Activated T-helper 1 cell treated with anti-CD3 and anti-CD28 coated beads, Interleukin-12 subunit alpha, Interleukin-12 subunit beta, Interleukin-2, Interleukin-4 antibody, amounts not matched to agents 30 ng/mL and 10 ng/mL and 1 ng/mL, durations not matched to agents 14 hours and 24 hours and 36 hours (primary cell): ENCODE data around the gene LRIG2. TPM values are rescaled to one million over a fixed set of nuclear protein-coding genes. Genes with fewer than 3 reads are reported as not detected.

Experiments
- DNase-seq: peaks from one replicate; pipeline ENCODE4 v3.0.0; 2021; ENCODE audit warnings: low spot score
- H3K27ac Mint-ChIP-seq: one replicate; pipeline ENCODE4 v1.8.0; 2021; ENCODE audit warnings: mild to moderate bottlenecking, mixed read lengths
- H3K27me3 Mint-ChIP-seq: one replicate; pipeline ENCODE4 v1.8.0; 2022; ENCODE audit warnings: mild to moderate bottlenecking, moderate library complexity, mixed read lengths; ENCODE audit not compliant: insufficient read depth
- H3K36me3 Mint-ChIP-seq: one replicate; pipeline ENCODE4 v1.8.0; 2021; ENCODE audit warnings: low read depth, mixed read lengths
- H3K4me1 Mint-ChIP-seq: one replicate; pipeline ENCODE4 v1.8.0; 2021; ENCODE audit warnings: low read depth, mixed read lengths
- H3K4me3 Mint-ChIP-seq: one replicate; pipeline ENCODE4 v1.8.0; 2021; ENCODE audit warnings: mild to moderate bottlenecking, moderate library complexity, mixed read lengths
- H3K9me3 Mint-ChIP-seq: one replicate; pipeline ENCODE4 v1.8.0; 2021; ENCODE audit warnings: mixed read lengths
- intact Hi-C: fragments of 100-400 bp; cut with micrococcal nuclease; formaldehyde crosslinking; loops from one replicate; pipeline ENCODE4 v1.15.1; 2024
- total RNA-seq: library from RNA; stranded (reverse); gene quantifications from 2 replicates; pipeline ENCODE4 v1.2.3, GENCODE V29; 2022

Gene LRIG2
- total RNA-seq, 1 donor from 2014 or later, result 11.2 TPM

GRCh38 chr1:113118266-113118665 is 45.3 kb downstream of the LRIG2 start:
- DNase-seq, result no peak
- no peak overlapping the region for H3K4me3 Mint-ChIP-seq
- H3K36me3 Mint-ChIP-seq, result peaks cover 38% of the 10 kb centered on the region
- no peaks in the 10 kb centered on the region for H3K4me1 Mint-ChIP-seq
- no peak overlapping the region for H3K27ac Mint-ChIP-seq
- no peaks in the 10 kb centered on the region for H3K9me3 Mint-ChIP-seq
- intact Hi-C loops, result no loop called here
- H3K27me3 Mint-ChIP-seq, result no peaks in the 10 kb centered on the region

- no peaks in the 10 kb centered on the region for H3K4me1 Mint-ChIP-seq
- no peaks in the 10 kb centered on the region for H3K27me3 Mint-ChIP-seq
- DNase-seq, result no peak
- intact Hi-C loops, result no loop called here
- H3K27ac Mint-ChIP-seq, result no peak overlapping the region
- peaks cover 39% of the 10 kb centered on the region for H3K36me3 Mint-ChIP-seq
- H3K9me3 Mint-ChIP-seq, result no peaks in the 10 kb centered on the region
- H3K4me3 Mint-ChIP-seq, result no peak overlapping the region
Measured at GRCh38 chr1:113123737-113124136, 50.7 kb downstream of the LRIG2 start.

GRCh38 chr1:113124366-113124765 is 51.4 kb downstream of the LRIG2 start:
- Mint-ChIP-seq H3K4me3 (no peak overlapping the region), H3K9me3 (no peaks in the 10 kb centered on the region), H3K4me1 (no peaks in the 10 kb centered on the region), H3K27ac (no peak overlapping the region), H3K36me3 (peaks cover 33% of the 10 kb centered on the region), H3K27me3 (no peaks in the 10 kb centered on the region)
- intact Hi-C loops, result no loop called here
- DNase-seq, result no peak

GRCh38 chr1:113125517-113125916 is 52.5 kb downstream of the LRIG2 start:
- Mint-ChIP-seq H3K9me3 (no peaks in the 10 kb centered on the region), H3K27me3 (no peaks in the 10 kb centered on the region), H3K36me3 (peaks cover 34% of the 10 kb centered on the region), H3K27ac (no peak overlapping the region), H3K4me3 (no peak overlapping the region), H3K4me1 (no peaks in the 10 kb centered on the region)
- intact Hi-C loops, result no loop called here
- no peak for DNase-seq

GRCh38 chr1:113126207-113126606 is 53.2 kb downstream of the LRIG2 start:
- H3K4me3 Mint-ChIP-seq, result no peak overlapping the region
- H3K36me3 Mint-ChIP-seq, result peaks cover 34% of the 10 kb centered on the region
- no peaks in the 10 kb centered on the region for H3K27me3 Mint-ChIP-seq
- intact Hi-C loops, result no loop called here
- no peak overlapping the region for H3K27ac Mint-ChIP-seq
- H3K4me1 Mint-ChIP-seq, result no peaks in the 10 kb centered on the region
- DNase-seq, result no peak
- H3K9me3 Mint-ChIP-seq, result no peaks in the 10 kb centered on the region

- peaks cover 34% of the 10 kb centered on the region for H3K36me3 Mint-ChIP-seq
- H3K27ac Mint-ChIP-seq, result no peak overlapping the region
- DNase-seq, result no peak
- H3K27me3 Mint-ChIP-seq, result no peaks in the 10 kb centered on the region
- H3K4me1 Mint-ChIP-seq, result peaks cover 8% of the 10 kb centered on the region
- intact Hi-C loops, result no loop called here
- no peak overlapping the region for H3K4me3 Mint-ChIP-seq
- no peaks in the 10 kb centered on the region for H3K9me3 Mint-ChIP-seq
Measured at GRCh38 chr1:113128116-113128515, 55.1 kb downstream of the LRIG2 start.

- no peaks in the 10 kb centered on the region for H3K9me3 Mint-ChIP-seq
- intact Hi-C loops, result no loop called here
- H3K27me3 Mint-ChIP-seq, result no peaks in the 10 kb centered on the region
- H3K36me3 Mint-ChIP-seq, result peaks cover 27% of the 10 kb centered on the region
- H3K4me3 Mint-ChIP-seq, result no peak overlapping the region
- H3K4me1 Mint-ChIP-seq, result peaks cover 10% of the 10 kb centered on the region
- no peak overlapping the region for H3K27ac Mint-ChIP-seq
- DNase-seq, result no peak
Measured at GRCh38 chr1:113129529-113130185, 56.7 kb downstream of the LRIG2 start.

- intact Hi-C loops, result no loop called here
- peaks cover 10% of the 10 kb centered on the region for H3K4me1 Mint-ChIP-seq
- no peak overlapping the region for H3K4me3 Mint-ChIP-seq
- DNase-seq, result no peak
- no peaks in the 10 kb centered on the region for H3K9me3 Mint-ChIP-seq
- H3K27ac Mint-ChIP-seq, result no peak overlapping the region
- no peaks in the 10 kb centered on the region for H3K27me3 Mint-ChIP-seq
- peaks cover 8% of the 10 kb centered on the region for H3K36me3 Mint-ChIP-seq
Measured at GRCh38 chr1:113133038-113133437, 60.0 kb downstream of the LRIG2 start.

GRCh38 chr1:113133759-113134158 is 60.8 kb downstream of the LRIG2 start:
- no peak overlapping the region for H3K27ac Mint-ChIP-seq
- intact Hi-C loops, result no loop called here
- no peaks in the 10 kb centered on the region for H3K27me3 Mint-ChIP-seq
- H3K9me3 Mint-ChIP-seq, result no peaks in the 10 kb centered on the region
- peaks cover 5% of the 10 kb centered on the region for H3K36me3 Mint-ChIP-seq
- no peak overlapping the region for H3K4me3 Mint-ChIP-seq
- no peak for DNase-seq
- H3K4me1 Mint-ChIP-seq, result peaks cover 10% of the 10 kb centered on the region

GRCh38 chr1:113135460-113135859 is 62.5 kb downstream of the LRIG2 start:
- no peak overlapping the region for H3K27ac Mint-ChIP-seq
- H3K9me3 Mint-ChIP-seq, result no peaks in the 10 kb centered on the region
- intact Hi-C loops, result no loop called here
- no peak overlapping the region for H3K4me3 Mint-ChIP-seq
- peaks cover 2% of the 10 kb centered on the region for H3K36me3 Mint-ChIP-seq
- peaks cover 10% of the 10 kb centered on the region for H3K4me1 Mint-ChIP-seq
- no peak for DNase-seq
- no peaks in the 10 kb centered on the region for H3K27me3 Mint-ChIP-seq

- Mint-ChIP-seq H3K36me3 (peaks cover 2% of the 10 kb centered on the region), H3K27me3 (no peaks in the 10 kb centered on the region), H3K4me1 (peaks cover 10% of the 10 kb centered on the region), H3K4me3 (no peak overlapping the region), H3K27ac (no peak overlapping the region), H3K9me3 (no peaks in the 10 kb centered on the region)
- intact Hi-C loops, result no loop called here
- DNase-seq, result no peak
Measured at GRCh38 chr1:113136476-113136875, 63.5 kb downstream of the LRIG2 start.

- H3K36me3 Mint-ChIP-seq, result no peaks in the 10 kb centered on the region
- peaks cover 13% of the 10 kb centered on the region for H3K4me1 Mint-ChIP-seq
- H3K9me3 Mint-ChIP-seq, result no peaks in the 10 kb centered on the region
- no peak for DNase-seq
- H3K27me3 Mint-ChIP-seq, result no peaks in the 10 kb centered on the region
- no peak overlapping the region for H3K4me3 Mint-ChIP-seq
- H3K27ac Mint-ChIP-seq, result no peak overlapping the region
- intact Hi-C loops, result no loop called here
Measured at GRCh38 chr1:113137563-113137962, 64.6 kb downstream of the LRIG2 start.

- Mint-ChIP-seq H3K9me3 (no peaks in the 10 kb centered on the region), H3K27me3 (no peaks in the 10 kb centered on the region), H3K27ac (no peak overlapping the region), H3K4me3 (no peak overlapping the region), H3K4me1 (peaks cover 15% of the 10 kb centered on the region), H3K36me3 (no peaks in the 10 kb centered on the region)
- DNase-seq, result no peak
- intact Hi-C loops, result no loop called here
Measured at GRCh38 chr1:113138778-113139177, 65.8 kb downstream of the LRIG2 start.

- Mint-ChIP-seq H3K27me3 (no peaks in the 10 kb centered on the region), H3K9me3 (no peaks in the 10 kb centered on the region), H3K4me3 (no peak overlapping the region), H3K4me1 (peaks cover 15% of the 10 kb centered on the region), H3K36me3 (no peaks in the 10 kb centered on the region), H3K27ac (no peak overlapping the region)
- intact Hi-C loops, result loop anchor here (1.0 to 10.0 kb wide), 6 partner anchors 252 to 672 kb away; partner anchors contain the start of genes MAGI3 and RSBN1
- no peak for DNase-seq
Measured at GRCh38 chr1:113140176-113140575, 67.2 kb downstream of the LRIG2 start.
